Measurements from ENCODE around the gene RREB1. TPM values are rescaled to one million over a fixed set of nuclear protein-coding genes. Genes with fewer than 3 reads are reported as not detected.

RREB1 gene
- total and polyA plus RNA-seq, 2 experiments from 2014 or later: 8.5 to 25.5 TPM

GRCh38 chr6:7268816-7269555 is 161.2 kb downstream of the RREB1 start:
- Histone ChIP-seq H3K36me3 (ENCODE audit: insufficient read depth) (no peaks in the 10 kb centered on the region), H3K9me2 (ENCODE audit: insufficient read depth) (no peaks in the 10 kb centered on the region), H3K27me3 (ENCODE audit: insufficient read depth) (no peaks in the 10 kb centered on the region), H3K4me3 (no peak overlapping the region), H3K27ac (ENCODE audit: low read depth) (no peak overlapping the region), H3F3A (replicated peaks; ENCODE audit: low read depth) (no peaks in the 10 kb centered on the region), H3K4me1 (ENCODE audit: insufficient read depth) (no peaks in the 10 kb centered on the region), H4K20me1 (replicated peaks; ENCODE audit: insufficient read depth) (no peaks in the 10 kb centered on the region), H3K4me2 (no peak overlapping the region), H3K79me2 (replicated peaks; ENCODE audit: insufficient read depth) (no peaks in the 10 kb centered on the region), H2AFZ (0 out of 2 replicates have a peak overlapping the region, but pooled peaks have one; percentile 3)
- TF ChIP-seq ZNF114 (CRISPR knock-in tag; IDR thresholded peaks at IDR 0.05) (no peak), CREB1 (CRISPR knock-in tag; IDR thresholded peaks at IDR 0.05; ENCODE audit: low read depth) (no peak), NANOG (IDR thresholded peaks at IDR 0.05; ENCODE audit: borderline replicate concordance) (no peak), JUNB (IDR thresholded peaks at IDR 0.05; ENCODE audit: unreplicated experiment) (no peak), STAT1 (IDR thresholded peaks at IDR 0.05; ENCODE audit: unreplicated experiment) (no peak), ZNF331 (CRISPR knock-in tag; IDR thresholded peaks at IDR 0.05; ENCODE audit: low read depth) (no peak), ETS1 (IDR thresholded peaks at IDR 0.05) (no peak)
- TF ChIP-seq, protein P1, sequence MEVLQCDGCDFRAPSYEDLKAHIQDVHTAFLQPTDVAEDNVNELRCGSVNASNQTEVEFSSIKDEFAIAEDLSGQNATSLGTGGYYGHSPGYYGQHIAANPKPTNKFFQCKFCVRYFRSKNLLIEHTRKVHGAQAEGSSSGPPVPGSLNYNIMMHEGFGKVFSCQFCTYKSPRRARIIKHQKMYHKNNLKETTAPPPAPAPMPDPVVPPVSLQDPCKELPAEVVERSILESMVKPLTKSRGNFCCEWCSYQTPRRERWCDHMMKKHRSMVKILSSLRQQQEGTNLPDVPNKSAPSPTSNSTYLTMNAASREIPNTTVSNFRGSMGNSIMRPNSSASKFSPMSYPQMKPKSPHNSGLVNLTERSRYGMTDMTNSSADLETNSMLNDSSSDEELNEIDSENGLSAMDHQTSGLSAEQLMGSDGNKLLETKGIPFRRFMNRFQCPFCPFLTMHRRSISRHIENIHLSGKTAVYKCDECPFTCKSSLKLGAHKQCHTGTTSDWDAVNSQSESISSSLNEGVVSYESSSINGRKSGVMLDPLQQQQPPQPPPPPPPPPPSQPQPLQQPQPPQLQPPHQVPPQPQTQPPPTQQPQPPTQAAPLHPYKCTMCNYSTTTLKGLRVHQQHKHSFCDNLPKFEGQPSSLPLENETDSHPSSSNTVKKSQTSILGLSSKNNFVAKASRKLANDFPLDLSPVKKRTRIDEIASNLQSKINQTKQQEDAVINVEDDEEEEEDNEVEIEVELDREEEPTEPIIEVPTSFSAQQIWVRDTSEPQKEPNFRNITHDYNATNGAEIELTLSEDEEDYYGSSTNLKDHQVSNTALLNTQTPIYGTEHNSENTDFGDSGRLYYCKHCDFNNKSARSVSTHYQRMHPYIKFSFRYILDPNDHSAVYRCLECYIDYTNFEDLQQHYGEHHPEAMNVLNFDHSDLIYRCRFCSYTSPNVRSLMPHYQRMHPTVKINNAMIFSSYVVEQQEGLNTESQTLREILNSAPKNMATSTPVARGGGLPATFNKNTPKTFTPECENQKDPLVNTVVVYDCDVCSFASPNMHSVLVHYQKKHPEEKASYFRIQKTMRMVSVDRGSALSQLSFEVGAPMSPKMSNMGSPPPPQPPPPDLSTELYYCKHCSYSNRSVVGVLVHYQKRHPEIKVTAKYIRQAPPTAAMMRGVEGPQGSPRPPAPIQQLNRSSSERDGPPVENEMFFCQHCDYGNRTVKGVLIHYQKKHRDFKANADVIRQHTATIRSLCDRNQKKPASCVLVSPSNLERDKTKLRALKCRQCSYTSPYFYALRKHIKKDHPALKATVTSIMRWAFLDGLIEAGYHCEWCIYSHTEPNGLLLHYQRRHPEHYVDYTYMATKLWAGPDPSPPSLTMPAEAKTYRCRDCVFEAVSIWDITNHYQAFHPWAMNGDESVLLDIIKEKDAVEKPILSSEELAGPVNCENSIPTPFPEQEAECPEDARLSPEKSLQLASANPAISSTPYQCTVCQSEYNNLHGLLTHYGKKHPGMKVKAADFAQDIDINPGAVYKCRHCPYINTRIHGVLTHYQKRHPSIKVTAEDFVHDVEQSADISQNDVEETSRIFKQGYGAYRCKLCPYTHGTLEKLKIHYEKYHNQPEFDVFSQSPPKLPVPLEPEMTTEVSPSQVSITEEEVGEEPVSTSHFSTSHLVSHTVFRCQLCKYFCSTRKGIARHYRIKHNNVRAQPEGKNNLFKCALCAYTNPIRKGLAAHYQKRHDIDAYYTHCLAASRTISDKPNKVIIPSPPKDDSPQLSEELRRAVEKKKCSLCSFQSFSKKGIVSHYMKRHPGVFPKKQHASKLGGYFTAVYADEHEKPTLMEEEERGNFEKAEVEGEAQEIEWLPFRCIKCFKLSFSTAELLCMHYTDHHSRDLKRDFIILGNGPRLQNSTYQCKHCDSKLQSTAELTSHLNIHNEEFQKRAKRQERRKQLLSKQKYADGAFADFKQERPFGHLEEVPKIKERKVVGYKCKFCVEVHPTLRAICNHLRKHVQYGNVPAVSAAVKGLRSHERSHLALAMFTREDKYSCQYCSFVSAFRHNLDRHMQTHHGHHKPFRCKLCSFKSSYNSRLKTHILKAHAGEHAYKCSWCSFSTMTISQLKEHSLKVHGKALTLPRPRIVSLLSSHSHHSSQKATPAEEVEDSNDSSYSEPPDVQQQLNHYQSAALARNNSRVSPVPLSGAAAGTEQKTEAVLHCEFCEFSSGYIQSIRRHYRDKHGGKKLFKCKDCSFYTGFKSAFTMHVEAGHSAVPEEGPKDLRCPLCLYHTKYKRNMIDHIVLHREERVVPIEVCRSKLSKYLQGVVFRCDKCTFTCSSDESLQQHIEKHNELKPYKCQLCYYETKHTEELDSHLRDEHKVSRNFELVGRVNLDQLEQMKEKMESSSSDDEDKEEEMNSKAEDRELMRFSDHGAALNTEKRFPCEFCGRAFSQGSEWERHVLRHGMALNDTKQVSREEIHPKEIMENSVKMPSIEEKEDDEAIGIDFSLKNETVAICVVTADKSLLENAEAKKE (CRISPR knock-in tag; IDR thresholded peaks at IDR 0.05): no peak
- TF ChIP-seq, protein P2, sequence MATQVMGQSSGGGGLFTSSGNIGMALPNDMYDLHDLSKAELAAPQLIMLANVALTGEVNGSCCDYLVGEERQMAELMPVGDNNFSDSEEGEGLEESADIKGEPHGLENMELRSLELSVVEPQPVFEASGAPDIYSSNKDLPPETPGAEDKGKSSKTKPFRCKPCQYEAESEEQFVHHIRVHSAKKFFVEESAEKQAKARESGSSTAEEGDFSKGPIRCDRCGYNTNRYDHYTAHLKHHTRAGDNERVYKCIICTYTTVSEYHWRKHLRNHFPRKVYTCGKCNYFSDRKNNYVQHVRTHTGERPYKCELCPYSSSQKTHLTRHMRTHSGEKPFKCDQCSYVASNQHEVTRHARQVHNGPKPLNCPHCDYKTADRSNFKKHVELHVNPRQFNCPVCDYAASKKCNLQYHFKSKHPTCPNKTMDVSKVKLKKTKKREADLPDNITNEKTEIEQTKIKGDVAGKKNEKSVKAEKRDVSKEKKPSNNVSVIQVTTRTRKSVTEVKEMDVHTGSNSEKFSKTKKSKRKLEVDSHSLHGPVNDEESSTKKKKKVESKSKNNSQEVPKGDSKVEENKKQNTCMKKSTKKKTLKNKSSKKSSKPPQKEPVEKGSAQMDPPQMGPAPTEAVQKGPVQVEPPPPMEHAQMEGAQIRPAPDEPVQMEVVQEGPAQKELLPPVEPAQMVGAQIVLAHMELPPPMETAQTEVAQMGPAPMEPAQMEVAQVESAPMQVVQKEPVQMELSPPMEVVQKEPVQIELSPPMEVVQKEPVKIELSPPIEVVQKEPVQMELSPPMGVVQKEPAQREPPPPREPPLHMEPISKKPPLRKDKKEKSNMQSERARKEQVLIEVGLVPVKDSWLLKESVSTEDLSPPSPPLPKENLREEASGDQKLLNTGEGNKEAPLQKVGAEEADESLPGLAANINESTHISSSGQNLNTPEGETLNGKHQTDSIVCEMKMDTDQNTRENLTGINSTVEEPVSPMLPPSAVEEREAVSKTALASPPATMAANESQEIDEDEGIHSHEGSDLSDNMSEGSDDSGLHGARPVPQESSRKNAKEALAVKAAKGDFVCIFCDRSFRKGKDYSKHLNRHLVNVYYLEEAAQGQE (IDR thresholded peaks at IDR 0.05; ENCODE audit: unreplicated experiment): no peak
- Mint-ChIP-seq H3K4me3 (no peak overlapping the region), H3K27me3 (ENCODE audit: insufficient read depth, low read depth, poor library complexity) (peaks cover 2% of the 10 kb centered on the region), H3K4me1 (0 out of 3 replicates have a peak, but pooled peaks cover 3% of the 10 kb centered on the region), H3K9me3 (no peaks in the 10 kb centered on the region), H3K27ac (no peak overlapping the region), H3K36me3 (ENCODE audit: low read depth) (no peaks in the 10 kb centered on the region)
- no peak for ATAC-seq
- no peak for DNase-seq (ENCODE audit: low spot score)

All from GM23338 (cell line).